ENCODE results near the gene CARD6.
"Not testable (repeated sequence)": the region's sequence is repeated elsewhere in the genome, so short reads cannot be mapped to it uniquely, and the experiment has no call there.

CARD6 gene

GRCh38 chr5:40853632-40854192 lies 12.5 kb downstream of the CARD6 start:
- no peaks in the 10 kb centered on the region for H3K9me2 ChIP-seq (replicated peaks; ENCODE audit: insufficient read depth, low read length)
- H3K27me3 ChIP-seq (replicated peaks; ENCODE audit: insufficient read depth, low read length) = no peaks in the 10 kb centered on the region
- no peaks in the 10 kb centered on the region for H3K79me2 ChIP-seq (ENCODE audit: low read length)
- H3F3A ChIP-seq (ENCODE audit: insufficient read depth, low read length) = no peaks in the 10 kb centered on the region
- no peak overlapping the region for H3K4me2 ChIP-seq (ENCODE audit: low read depth, low read length)
- no peak overlapping the region for H2AFZ ChIP-seq (ENCODE audit: low read length)
- H3K4me1 ChIP-seq (ENCODE audit: low read length) = no peaks in the 10 kb centered on the region
- DNase-seq = no peak
- H3K4me3 ChIP-seq (ENCODE audit: low read length) = no peak overlapping the region
- no peaks in the 10 kb centered on the region for H4K20me1 ChIP-seq (ENCODE audit: insufficient read depth, low read length)
- TF ChIP-seq EZH2 (optimal IDR thresholded peaks at IDR 0.05; ENCODE audit: low read depth, low read length) (no peak), EZH2phosphoT487 (IDR thresholded peaks at IDR 0.05; ENCODE audit: low read length) (no peak), CTCF (IDR thresholded peaks at IDR 0.05; ENCODE audit: low read length) (no peak)
- H3K9ac ChIP-seq (ENCODE audit: low read length) = no peak overlapping the region
- no peak overlapping the region for H3K27ac ChIP-seq (ENCODE audit: low read length)
- no peaks in the 10 kb centered on the region for H3K36me3 ChIP-seq (replicated peaks; ENCODE audit: insufficient read depth, low read length)
- no peaks in the 10 kb centered on the region for H3K9me3 ChIP-seq (replicated peaks; ENCODE audit: insufficient read depth, low read length)

GRCh38 chr5:40860711-40861110 lies 19.5 kb downstream of the CARD6 start:
- no peak overlapping the region for H2AFZ ChIP-seq (ENCODE audit: low read length)
- no peaks in the 10 kb centered on the region for H3K36me3 ChIP-seq (replicated peaks; ENCODE audit: insufficient read depth, low read length)
- H3K79me2 ChIP-seq (ENCODE audit: low read length) = no peaks in the 10 kb centered on the region
- H3K4me3 ChIP-seq (ENCODE audit: low read length) = no peak overlapping the region
- H3K9me2 ChIP-seq (replicated peaks; ENCODE audit: insufficient read depth, low read length) = no peaks in the 10 kb centered on the region
- no peaks in the 10 kb centered on the region for H4K20me1 ChIP-seq (ENCODE audit: insufficient read depth, low read length)
- H3K27ac ChIP-seq (ENCODE audit: low read length) = no peak overlapping the region
- no peaks in the 10 kb centered on the region for H3K4me1 ChIP-seq (ENCODE audit: low read length)
- no peak for DNase-seq
- TF ChIP-seq EZH2phosphoT487 (IDR thresholded peaks at IDR 0.05; ENCODE audit: low read length) (no peak), CTCF (IDR thresholded peaks at IDR 0.05; ENCODE audit: low read length) (no peak), EZH2 (optimal IDR thresholded peaks at IDR 0.05; ENCODE audit: low read depth, low read length) (no peak)
- H3K27me3 ChIP-seq (replicated peaks; ENCODE audit: insufficient read depth, low read length) = no peaks in the 10 kb centered on the region
- H3K9ac ChIP-seq (ENCODE audit: low read length) = no peak overlapping the region
- H3K4me2 ChIP-seq (ENCODE audit: low read depth, low read length) = no peak overlapping the region
- no peaks in the 10 kb centered on the region for H3K9me3 ChIP-seq (replicated peaks; ENCODE audit: insufficient read depth, low read length)
- H3F3A ChIP-seq (ENCODE audit: insufficient read depth, low read length) = no peaks in the 10 kb centered on the region

- H3K79me2 ChIP-seq (ENCODE audit: low read length); H2AFZ ChIP-seq (ENCODE audit: low read length); H3K27ac ChIP-seq (ENCODE audit: low read length); H4K20me1 ChIP-seq (ENCODE audit: insufficient read depth, low read length); H3K4me2 ChIP-seq (ENCODE audit: low read depth, low read length); DNase-seq; H3K4me1 ChIP-seq (ENCODE audit: low read length); H3F3A ChIP-seq (ENCODE audit: insufficient read depth, low read length); H3K9ac ChIP-seq (ENCODE audit: low read length); H3K27me3 ChIP-seq (replicated peaks; ENCODE audit: insufficient read depth, low read length); H3K4me3 ChIP-seq (ENCODE audit: low read length); H3K9me3 ChIP-seq (replicated peaks; ENCODE audit: insufficient read depth, low read length); H3K9me2 ChIP-seq (replicated peaks; ENCODE audit: insufficient read depth, low read length); H3K36me3 ChIP-seq (replicated peaks; ENCODE audit: insufficient read depth, low read length): not testable (repeated sequence)
Observed at GRCh38 chr5:40865004-40865403, 23.8 kb downstream of the CARD6 start.

- H3F3A ChIP-seq (ENCODE audit: insufficient read depth, low read length) = no peaks in the 10 kb centered on the region
- H3K9me2 ChIP-seq (replicated peaks; ENCODE audit: insufficient read depth, low read length) = no peaks in the 10 kb centered on the region
- TF ChIP-seq EZH2 (optimal IDR thresholded peaks at IDR 0.05; ENCODE audit: low read depth, low read length) (no peak), EZH2phosphoT487 (IDR thresholded peaks at IDR 0.05; ENCODE audit: low read length) (no peak), CTCF (IDR thresholded peaks at IDR 0.05; ENCODE audit: low read length) (no peak)
- DNase-seq = no peak
- no peaks in the 10 kb centered on the region for H3K36me3 ChIP-seq (replicated peaks; ENCODE audit: insufficient read depth, low read length)
- H3K27me3 ChIP-seq (replicated peaks; ENCODE audit: insufficient read depth, low read length) = no peaks in the 10 kb centered on the region
- H3K4me1 ChIP-seq (ENCODE audit: low read length) = peaks cover 1% of the 10 kb centered on the region
- no peak overlapping the region for H3K4me2 ChIP-seq (ENCODE audit: low read depth, low read length)
- H2AFZ ChIP-seq (ENCODE audit: low read length) = no peak overlapping the region
- no peaks in the 10 kb centered on the region for H3K9me3 ChIP-seq (replicated peaks; ENCODE audit: insufficient read depth, low read length)
- H4K20me1 ChIP-seq (ENCODE audit: insufficient read depth, low read length) = no peaks in the 10 kb centered on the region
- no peaks in the 10 kb centered on the region for H3K79me2 ChIP-seq (ENCODE audit: low read length)
- no peak overlapping the region for H3K4me3 ChIP-seq (ENCODE audit: low read length)
- H3K9ac ChIP-seq (ENCODE audit: low read length) = no peak overlapping the region
- H3K27ac ChIP-seq (ENCODE audit: low read length) = no peak overlapping the region
Observed at GRCh38 chr5:40866844-40867243, 25.7 kb downstream of the CARD6 start.
